Ovary (tissue), 9 donors: ENCODE measurements around the gene NIN. TPM values are rescaled to one million over a fixed set of nuclear protein-coding genes. Genes with fewer than 3 reads are reported as not detected.
A peak's percentile ranks its signal among the peaks of the same experiment; 100 is the strongest.

Source experiments
- DNase-seq, 5 donors: peaks; one replicate each; pipeline ENCODE4 v3.0.0-alpha.2; 2019 to 2020
- H3K27ac ChIP-seq, 2 donors: fragments of 200-600 bp; one replicate each; pipeline versions ENCODE4 v1.5.1 to v1.8.0; 2019 to 2022
- H3K27me3 ChIP-seq: fragments of 200-600 bp; one replicate; pipeline ENCODE4 v1.8.0; 2022
- H3K36me3 ChIP-seq: fragments of 200-600 bp; sonication (generic); one replicate; pipeline ENCODE4 v1.5.1; 2019
- H3K4me1 ChIP-seq: one replicate; pipeline ENCODE4 v1.8.1; 2013; ENCODE audit warnings: mild to moderate bottlenecking, moderate library complexity; ENCODE audit not compliant: insufficient read depth
- H3K4me3 ChIP-seq: fragments of 200-600 bp; sonication (generic); one replicate; pipeline ENCODE4 v1.5.1; 2017
- H3K9me3 ChIP-seq, 2 donors: fragments of 200-600 bp in 1 of 2; sonication (generic) in 1 of 2; one replicate each; pipeline versions ENCODE4 v1.5.1 to v1.8.1; 2013 to 2019; ENCODE audit warnings: mild to moderate bottlenecking in 1 of 2, moderate library complexity in 1 of 2
- CTCF ChIP-seq, 3 donors: fragments of 450-650 bp in 2 of 3; fragments of 200-600 bp in 1 of 3; IDR thresholded peaks; one replicate each; pipeline versions ENCODE4 v1.5.1 to v1.8.0; 2016 to 2022; ENCODE audit warnings: antibody characterized with exemption in 3 of 3, mild to moderate bottlenecking in 1 of 3
- EP300 ChIP-seq: sonication (generic); formaldehyde crosslinking; IDR thresholded peaks from one replicate; pipeline ENCODE4 v1.6.1; 2017; ENCODE audit warnings: antibody characterized with exemption
- POLR2A ChIP-seq: fragments of 450-650 bp; IDR thresholded peaks from one replicate; pipeline ENCODE4 v1.6.1; 2017; ENCODE audit warnings: antibody characterized with exemption, mild to moderate bottlenecking, moderate library complexity
- WGBS, 3 donors: extraction: QIAGEN DNeasy Blood & Tissue Kit in 1 of 3; methylation state at CpG; one replicate each; pipeline versions ENCODE4 v1.1.5 to v1.1.7; 2013 to 2017; 5-methylcytosine and 5-hydroxymethylcytosine counted together
- intact Hi-C, 4 donors: fragments of 100-400 bp; cut with DNase I; formaldehyde crosslinking; loops; one replicate each; pipeline versions ENCODE4 v1.11.0 to v1.15.1; 2022 to 2023
- polyA plus RNA-seq, 2 donors: library from polyadenylated mRNA; stranded (reverse); fragments of 200-250 nt in 1 of 2; fragments of 350-450 nt in 1 of 2; fragmentation: Illumina TruSeq in 1 of 2; extraction: RNeasy Lipid Tissue Mini Kit (QIAGEN cat#74804) in 1 of 2; gene quantifications; one replicate each; pipeline ENCODE4 v1.2.3, GENCODE V29; 2013 to 2014
- small RNA-seq: library from RNA; depleted of rRNA; stranded (forward); fragments of <200 nt; gene quantifications from one replicate; pipeline ENCODE3, GENCODE V24; 2016
- total RNA-seq, 7 donors: library from RNA; depleted of rRNA in 2 of 7; stranded (reverse); fragments of >200 nt in 2 of 7; fragmentation: NEBNext Ultra II Directional in 3 of 7; extraction: Animal tissue kit (Norgen Biotek cat#: 25700) in 3 of 7; gene quantifications; one replicate each; pipeline versions ENCODE4 v1.1.0 to v1.2.4, GENCODE V29; 2016 to 2023
- donor health status: DM: no; HTN: no; CAD: no; lungs with moderate emphysema.
- donor health status: DM: no; HTN: no; CAD: no.
- donor health status: Bipolar disorder and iron deficiency.
- donor health status: DM: yes; HTN: yes; CAD: no.
- donor health status: DM: no; HTN: no; CAD: no.
- donor health status: DM: yes; HTN: yes; CAD: no.

NIN gene
- total and polyA plus RNA-seq, 9 donors, result 6.4 to 32.4 (median 28.0) TPM

- no peak for TF ChIP-seq CTCF (IDR thresholded peaks at IDR 0.05)
- no peak for TF ChIP-seq EP300
- no peak for TF ChIP-seq POLR2A
- no peaks in the 10 kb centered on the region for H3K9me3 ChIP-seq
- no peak overlapping the region for H3K4me3 ChIP-seq
- WGBS, 3 donors, result 59 to 72% (median 62%) methylated on average over 2 of the region's 2 CpGs
- H3K4me1 ChIP-seq, result peaks cover 2% of the 10 kb centered on the region
- H3K27me3 ChIP-seq, result no peaks in the 10 kb centered on the region
- intact Hi-C loops, result no loop called here
- no peak overlapping the region for H3K27ac ChIP-seq
- no peaks in the 10 kb centered on the region for H3K36me3 ChIP-seq
- DNase-seq, result no peak
These were observed 155.4 kb downstream of the NIN start for GRCh38 chr14:50675597-50675996.

- H3K4me1 ChIP-seq, result peaks cover 2% of the 10 kb centered on the region
- intact Hi-C loops, result no loop called here
- peak overlapping the region in 1 of 2 donors; percentile 43 for H3K27ac ChIP-seq
- 40 to 63% (median 42%) methylated on average over 6 of the region's 6 CpGs for WGBS, 3 donors
- no peaks in the 10 kb centered on the region for H3K27me3 ChIP-seq
- no peaks in the 10 kb centered on the region for H3K9me3 ChIP-seq
- TF ChIP-seq POLR2A (no peak), CTCF (IDR thresholded peaks at IDR 0.05) (no peak), EP300 (no peak)
- H3K4me3 ChIP-seq, result no peak overlapping the region
- no peak for DNase-seq
- H3K36me3 ChIP-seq, result no peaks in the 10 kb centered on the region
These were observed 160.1 kb downstream of the NIN start for GRCh38 chr14:50670866-50671256.

GRCh38 chr14:50670196-50670865 lies 160.6 kb downstream of the NIN start:
- no peak overlapping the region for H3K4me3 ChIP-seq
- peak overlapping the region in 1 of 2 donors; percentile 43 for H3K27ac ChIP-seq
- H3K4me1 ChIP-seq, result peaks cover 2% of the 10 kb centered on the region
- WGBS, 3 donors, result 74 to 78% (median 76%) methylated on average over 10 of the region's 10 CpGs
- TF ChIP-seq POLR2A (no peak), CTCF (IDR thresholded peaks at IDR 0.05) (no peak), EP300 (no peak)
- no peak for DNase-seq
- intact Hi-C loops, result no loop called here
- no peaks in the 10 kb centered on the region for H3K27me3 ChIP-seq
- H3K9me3 ChIP-seq, result no peaks in the 10 kb centered on the region
- no peaks in the 10 kb centered on the region for H3K36me3 ChIP-seq

Small RNAs within 50 kb of the gene (small RNA-seq; reads per million reads assigned to genes)
- not detected for gene RF00593

Other genes starting within 250 kb of the NIN start
- gene SAV1, start 162.9 kb downstream of the NIN start, total RNA-seq, result 10 to 100 TPM; 35.3 to 49.9 (median 45.8) TPM
- gene SAV1, start 162.9 kb downstream of the NIN start, polyA plus RNA-seq, result 10 to 100 TPM; 30.5 to 48.7 TPM
- 1 to 10 TPM in 1 of 7 donors, under 1 TPM in 1, not detected in 5; 0.84 to 5.1 TPM for gene ABHD12B, start 40.9 kb upstream of the NIN start, total RNA-seq
- under 1 TPM in 1 of 2 donors, not detected in 1; 0.45 TPM for gene ABHD12B, start 40.9 kb upstream of the NIN start, polyA plus RNA-seq
- 10 to 100 TPM; 25.8 to 53.7 (median 32.6) TPM for gene PYGL, start 113.3 kb upstream of the NIN start, total RNA-seq
- 10 to 100 TPM; 19.6 to 34.3 TPM for gene PYGL, start 113.3 kb upstream of the NIN start, polyA plus RNA-seq